SK-N-SH (cell line): ENCODE results near the gene ZBTB22. TPM values are rescaled to one million over a fixed set of nuclear protein-coding genes. Genes with fewer than 3 reads are reported as not detected.

ENCODE experiments used
- CTCF ChIA-PET: fragments of 300-600, 350-600 bp; formaldehyde crosslinking; extraction: SDS; loops from one replicate; lab custom pipeline; 2021; lab: Yijun Ruan, JAX
- POLR2A ChIA-PET: fragments of 350-600 bp; sonication (Branson Sonifier 250); formaldehyde crosslinking; extraction: SDS; loops from one replicate; lab custom pipeline; 2020; ENCODE audit warnings: antibody characterized with exemption, inconsistent platforms; lab: Yijun Ruan, JAX
- DNase-seq: peaks from one replicate; pipeline ENCODE4 v3.0.0; 2012
- H2AFZ ChIP-seq: fragments of 200-600 bp; sonication (generic); 2 replicates; pipeline ENCODE4 v1.8.1; 2016; ENCODE audit warnings: antibody characterized with exemption, mild to moderate bottlenecking, low read depth
- H3F3A ChIP-seq: fragments of 200-600 bp; sonication (generic); replicated peaks from 2 replicates; pipeline ENCODE3; 2016; ENCODE audit warnings: antibody characterized with exemption, mild to moderate bottlenecking; ENCODE audit not compliant: insufficient read depth
- H3K27ac ChIP-seq, 2 experiments: fragments of 200-500 bp in 1 of 2; fragments of 200-600 bp in 1 of 2; sonication (Bioruptor generic) in 1 of 2; sonication (generic), shearing (Covaris generic) in 1 of 2; 2 replicates each; pipeline versions ENCODE4 v1.5.1 to v1.6.1; 2014 to 2016; ENCODE audit warnings: low read depth in 2 of 2, inconsistent platforms in 1 of 2, low read length in 1 of 2, mild to moderate bottlenecking in 1 of 2, mixed read lengths in 1 of 2
- H3K27me3 ChIP-seq: fragments of 200-600 bp; sonication (generic), shearing (Covaris generic); 2 replicates; pipeline ENCODE4 v1.6.1; 2016; ENCODE audit warnings: mixed run types; ENCODE audit not compliant: insufficient read depth
- H3K36me3 ChIP-seq, 2 experiments: fragments of 200-500 bp in 1 of 2; fragments of 200-600 bp in 1 of 2; sonication (Bioruptor generic) in 1 of 2; sonication (generic) in 1 of 2; replicated peaks in 1 of 2; 2 replicates each; pipeline versions ENCODE3 to v1.5.1; 2014 to 2016; ENCODE audit warnings: low read length in 1 of 2, mild to moderate bottlenecking in 1 of 2; ENCODE audit not compliant: insufficient read depth in 2 of 2, control insufficient read depth in 1 of 2
- H3K4me1 ChIP-seq, 2 experiments: fragments of 200-500 bp in 1 of 2; fragments of 200-600 bp in 1 of 2; sonication (Bioruptor generic) in 1 of 2; sonication (generic), shearing (Covaris generic) in 1 of 2; 2 replicates each; pipeline versions ENCODE4 v1.5.1 to v1.6.1; 2014 to 2016; ENCODE audit warnings: low read depth in 1 of 2, low read length in 1 of 2, mixed run types in 1 of 2; ENCODE audit not compliant: insufficient read depth in 2 of 2, control insufficient read depth in 1 of 2
- H3K4me2 ChIP-seq: fragments of 200-600 bp; sonication (generic), shearing (Covaris generic); 2 replicates; pipeline ENCODE4 v1.6.1; 2017; ENCODE audit warnings: mixed run types
- H3K4me3 ChIP-seq, 2 experiments: fragments of 200-500 bp in 1 of 2; fragments of 200-600 bp in 1 of 2; sonication (Bioruptor generic) in 1 of 2; sonication (generic), shearing (Covaris generic) in 1 of 2; 2 replicates each; pipeline versions ENCODE4 v1.5.1 to v1.8.1; 2014 to 2016; ENCODE audit warnings: low read depth in 2 of 2, inconsistent platforms in 1 of 2, low read length in 1 of 2, mild to moderate bottlenecking in 1 of 2, mixed read lengths in 1 of 2, moderate library complexity in 1 of 2
- H3K79me2 ChIP-seq: fragments of 200-600 bp; sonication (generic); 2 replicates; pipeline ENCODE4 v1.8.1; 2017; ENCODE audit warnings: mild to moderate bottlenecking; ENCODE audit not compliant: insufficient read depth
- H3K9ac ChIP-seq: fragments of 200-600 bp; sonication (generic); 2 replicates; pipeline ENCODE4 v1.6.1; 2017; ENCODE audit warnings: mixed run types
- H3K9me2 ChIP-seq: fragments of 200-600 bp; sonication (generic); 2 replicates; pipeline ENCODE4 v1.6.1; 2017; ENCODE audit warnings: mixed run types
- H3K9me3 ChIP-seq: fragments of 200-600 bp; sonication (generic); 2 replicates; pipeline ENCODE4 v1.6.1; 2017; ENCODE audit warnings: mixed run types, mild to moderate bottlenecking, moderate library complexity
- H4K20me1 ChIP-seq: fragments of 200-600 bp; sonication (generic); 2 replicates; pipeline ENCODE4 v1.6.1; 2017; ENCODE audit warnings: mild to moderate bottlenecking, mixed run types; ENCODE audit not compliant: insufficient read depth
- CHD2 ChIP-seq: fragments of 150-350 bp; IDR thresholded peaks from 2 replicates; pipeline ENCODE4 v1.6.1; 2018; ENCODE audit warnings: low read length; ENCODE audit not compliant: partially characterized antibody
- ELF1 ChIP-seq: IDR thresholded peaks from 2 replicates; pipeline ENCODE4 v1.4.0; 2012
- EP300 ChIP-seq, 2 experiments: IDR thresholded peaks; 2 replicates each; pipeline versions ENCODE4 v1.4.0 to v1.6.1; 2012; ENCODE audit warnings: borderline replicate concordance in 1 of 2, low read depth in 1 of 2, low read length in 1 of 2
- FOXJ3 ChIP-seq: sonication (generic); formaldehyde crosslinking; IDR thresholded peaks from 2 replicates; pipeline ENCODE4 v1.5.1; 2020; ENCODE audit warnings: mild to moderate bottlenecking, missing genetic modification reagents
- FOXM1 ChIP-seq: IDR thresholded peaks from 2 replicates; pipeline ENCODE4 v1.4.0; 2012; ENCODE audit warnings: low read depth, mild to moderate bottlenecking
- GABPA ChIP-seq: IDR thresholded peaks from 2 replicates; pipeline ENCODE4 v1.4.0; 2012; ENCODE audit warnings: low read depth, mild to moderate bottlenecking
- JUND ChIP-seq: IDR thresholded peaks from 2 replicates; pipeline ENCODE4 v1.4.0; 2012
- MXI1 ChIP-seq: IDR thresholded peaks from 2 replicates; pipeline ENCODE4 v1.6.1; 2012; ENCODE audit warnings: mild to moderate bottlenecking, low read depth, low read length, improper control_type of control experiment
- POLR2AphosphoS5 ChIP-seq: IDR thresholded peaks from 2 replicates; pipeline ENCODE4 v1.6.1; 2012; ENCODE audit warnings: low read depth, low read length
- RFX5 ChIP-seq: IDR thresholded peaks from 2 replicates; pipeline ENCODE4 v1.6.1; 2012; ENCODE audit warnings: mild to moderate bottlenecking, improper control_type of control experiment, low read length
- SMC3 ChIP-seq: IDR thresholded peaks from 2 replicates; pipeline ENCODE4 v1.6.1; 2012; ENCODE audit warnings: low read depth, low read length, improper control_type of control experiment
- TAF1 ChIP-seq: IDR thresholded peaks from 2 replicates; pipeline ENCODE4 v1.6.1; 2012; ENCODE audit warnings: low read depth, mild to moderate bottlenecking, low read length, moderate library complexity, borderline replicate concordance
- TCF12 ChIP-seq: IDR thresholded peaks from 2 replicates; pipeline ENCODE4 v1.4.0; 2012
- TEAD4 ChIP-seq: IDR thresholded peaks from 2 replicates; pipeline ENCODE4 v1.4.0; 2012; ENCODE audit warnings: mild to moderate bottlenecking, borderline replicate concordance; ENCODE audit not compliant: insufficient read depth
- WGBS: methylation state at CpG from one replicate; pipeline ENCODE4 v1.1.6; 2017; ENCODE audit warnings: low lambda C conversion rate; 5-methylcytosine and 5-hydroxymethylcytosine counted together
- polyA plus RNA-seq, 3 experiments: library from polyadenylated mRNA; depleted of rRNA; stranded (reverse); fragments of >200 nt; gene quantifications; 2 replicates each; pipeline ENCODE4 v1.2.3, GENCODE V29; 2012
- TF ChIP-seq, protein P1 (sequence below): fragments of 150-350 bp; IDR thresholded peaks from 2 replicates; pipeline ENCODE4 v1.6.1; 2017; ENCODE audit warnings: antibody characterized with exemption, low read length, low read depth, borderline replicate concordance
- TF ChIP-seq, protein P2 (sequence below): IDR thresholded peaks from 2 replicates; pipeline ENCODE4 v1.6.1; 2012; ENCODE audit warnings: mild to moderate bottlenecking, low read depth, low read length, moderate library complexity

Gene ZBTB22
- polyA plus RNA-seq, 1 of the 3 experiments (the other 2 are of a cell fraction) = 19.5 TPM

DNA sequence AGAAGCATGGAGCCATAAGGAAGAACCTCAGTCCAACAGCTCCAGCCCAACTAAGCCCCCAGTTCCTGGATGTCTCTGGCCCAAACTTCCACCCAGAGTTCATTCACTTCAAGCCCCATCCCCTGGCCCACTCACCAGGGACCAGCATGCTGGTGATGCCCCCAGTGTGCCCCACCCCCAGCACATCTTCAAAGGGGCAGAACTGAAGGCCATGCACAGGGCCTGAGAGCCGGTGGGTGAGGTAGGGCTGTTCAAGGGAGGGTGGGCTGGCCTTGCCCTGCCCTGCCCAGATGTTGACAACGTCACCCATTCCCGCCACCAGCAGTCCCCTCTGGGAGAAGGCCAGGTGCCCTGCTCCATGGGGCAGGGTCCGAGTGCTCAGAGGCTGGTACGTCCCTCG is 37.0 kb downstream of the ZBTB22 start:
- H3K79me2 ChIP-seq = peaks cover 16% of the 10 kb centered on the region; the same call in 1 of the 2 replicates
- no peaks in the 10 kb centered on the region for H3K9me3 ChIP-seq
- no peak overlapping the region for H3K27ac ChIP-seq
- ChIA-PET POLR2A (interaction anchor here (1.0 to 2.1 kb wide), 3 partner anchors 9 to 19 kb away, joined by 3 to 7 read pairs (median 4); partner anchors contain the start of genes PFDN6, RPS18, VPS52 and WDR46), CTCF (interaction anchor here (0.8 to 4.9 kb wide), 2 partner anchors 9 to 19 kb away, joined by 4 to 49 read pairs; partner anchors contain the start of genes PFDN6 and WDR46)
- peaks cover 51% of the 10 kb centered on the region for H3F3A ChIP-seq
- no peak overlapping the region for H2AFZ ChIP-seq
- WGBS = 93% methylated on average over 3 of the region's 6 CpGs
- no peaks in the 10 kb centered on the region for H3K9me2 ChIP-seq
- H3K36me3 ChIP-seq = peaks cover 18 to 58% of the 10 kb centered on the region in 2 experiments
- no peak overlapping the region for H3K4me2 ChIP-seq
- H3K4me3 ChIP-seq = no peak overlapping the region
- no peak overlapping the region for H3K9ac ChIP-seq
- TF ChIP-seq ELF1 = no peak
- no peak for TF ChIP-seq GABPA
- no peak for TF ChIP-seq FOXM1
- TF ChIP-seq, protein P1, sequence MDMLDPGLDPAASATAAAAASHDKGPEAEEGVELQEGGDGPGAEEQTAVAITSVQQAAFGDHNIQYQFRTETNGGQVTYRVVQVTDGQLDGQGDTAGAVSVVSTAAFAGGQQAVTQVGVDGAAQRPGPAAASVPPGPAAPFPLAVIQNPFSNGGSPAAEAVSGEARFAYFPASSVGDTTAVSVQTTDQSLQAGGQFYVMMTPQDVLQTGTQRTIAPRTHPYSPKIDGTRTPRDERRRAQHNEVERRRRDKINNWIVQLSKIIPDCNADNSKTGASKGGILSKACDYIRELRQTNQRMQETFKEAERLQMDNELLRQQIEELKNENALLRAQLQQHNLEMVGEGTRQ = no peak
- TF ChIP-seq RFX5 = no peak
- no peak for TF ChIP-seq FOXJ3 (CRISPR knock-in tag)
- TF ChIP-seq POLR2AphosphoS5 = no peak
- no peak for TF ChIP-seq CHD2
- no peak for TF ChIP-seq TCF12
- TF ChIP-seq JUND = no peak
- TF ChIP-seq TAF1 = no peak
- no peak for TF ChIP-seq SMC3
- TF ChIP-seq MXI1 = no peak
- TF ChIP-seq, protein P2, sequence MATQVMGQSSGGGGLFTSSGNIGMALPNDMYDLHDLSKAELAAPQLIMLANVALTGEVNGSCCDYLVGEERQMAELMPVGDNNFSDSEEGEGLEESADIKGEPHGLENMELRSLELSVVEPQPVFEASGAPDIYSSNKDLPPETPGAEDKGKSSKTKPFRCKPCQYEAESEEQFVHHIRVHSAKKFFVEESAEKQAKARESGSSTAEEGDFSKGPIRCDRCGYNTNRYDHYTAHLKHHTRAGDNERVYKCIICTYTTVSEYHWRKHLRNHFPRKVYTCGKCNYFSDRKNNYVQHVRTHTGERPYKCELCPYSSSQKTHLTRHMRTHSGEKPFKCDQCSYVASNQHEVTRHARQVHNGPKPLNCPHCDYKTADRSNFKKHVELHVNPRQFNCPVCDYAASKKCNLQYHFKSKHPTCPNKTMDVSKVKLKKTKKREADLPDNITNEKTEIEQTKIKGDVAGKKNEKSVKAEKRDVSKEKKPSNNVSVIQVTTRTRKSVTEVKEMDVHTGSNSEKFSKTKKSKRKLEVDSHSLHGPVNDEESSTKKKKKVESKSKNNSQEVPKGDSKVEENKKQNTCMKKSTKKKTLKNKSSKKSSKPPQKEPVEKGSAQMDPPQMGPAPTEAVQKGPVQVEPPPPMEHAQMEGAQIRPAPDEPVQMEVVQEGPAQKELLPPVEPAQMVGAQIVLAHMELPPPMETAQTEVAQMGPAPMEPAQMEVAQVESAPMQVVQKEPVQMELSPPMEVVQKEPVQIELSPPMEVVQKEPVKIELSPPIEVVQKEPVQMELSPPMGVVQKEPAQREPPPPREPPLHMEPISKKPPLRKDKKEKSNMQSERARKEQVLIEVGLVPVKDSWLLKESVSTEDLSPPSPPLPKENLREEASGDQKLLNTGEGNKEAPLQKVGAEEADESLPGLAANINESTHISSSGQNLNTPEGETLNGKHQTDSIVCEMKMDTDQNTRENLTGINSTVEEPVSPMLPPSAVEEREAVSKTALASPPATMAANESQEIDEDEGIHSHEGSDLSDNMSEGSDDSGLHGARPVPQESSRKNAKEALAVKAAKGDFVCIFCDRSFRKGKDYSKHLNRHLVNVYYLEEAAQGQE = no peak
- TF ChIP-seq EP300 (IDR thresholded peaks at IDR 0.05; ENCODE audit: borderline replicate concordance in 1 of 2, low read depth in 1 of 2, low read length in 1 of 2) = no peak
- no peak for TF ChIP-seq TEAD4
- H3K4me1 ChIP-seq = peaks cover 8 to 17% of the 10 kb centered on the region in 2 experiments; a peak in 3 of 4 replicates
- no peak for DNase-seq
- H3K27me3 ChIP-seq = no peaks in the 10 kb centered on the region
- H4K20me1 ChIP-seq = peaks cover 17% of the 10 kb centered on the region
